ENCODE results near the gene FBXO5. TPM values are rescaled to one million over a fixed set of nuclear protein-coding genes. Genes with fewer than 3 reads are reported as not detected.
A peak's percentile ranks its signal among the peaks of the same experiment; 100 is the strongest.
"Not testable (repeated sequence)": the region's sequence is repeated elsewhere in the genome, so short reads cannot be mapped to it uniquely, and the experiment has no call there.

The FBXO5 gene
- 48.1 and 63.8 TPM in 2 replicates for total RNA-seq (2014; rRNA removed; shearing (Covaris generic))

GRCh38 chr6:152982904-152983636, at the start of gene FBXO5:
FBXO5 (minus strand) TSS chr6:152983041; CDS start chr6:152982959, 82 bp downstream.
- peak; percentile 94 for DNase-seq (ENCODE audit: low spot score)

GRCh38 chr6:153032255-153032882, 49.5 kb upstream of the FBXO5 start:
- peak; percentile 37 for DNase-seq (ENCODE audit: low spot score)

- DNase-seq (ENCODE audit: low spot score): peak; percentile 25
Observed at GRCh38 chr6:153031335-153031955, 48.6 kb upstream of the FBXO5 start.

GRCh38 chr6:153028963-153029362, 46.1 kb upstream of the FBXO5 start:
- DNase-seq (ENCODE audit: low spot score): no peak

GRCh38 chr6:153028286-153028685, 45.4 kb upstream of the FBXO5 start:
- DNase-seq (ENCODE audit: low spot score): no peak

GRCh38 chr6:153027480-153027879, 44.6 kb upstream of the FBXO5 start:
- DNase-seq (ENCODE audit: low spot score): no peak

- DNase-seq (ENCODE audit: low spot score): no peak
Observed at GRCh38 chr6:153024709-153025017, 41.8 kb upstream of the FBXO5 start.

GRCh38 chr6:153023977-153024708, 41.3 kb upstream of the FBXO5 start:
- peak; percentile 74 for DNase-seq (ENCODE audit: low spot score)

- DNase-seq (ENCODE audit: low spot score): no peak
Observed at GRCh38 chr6:153018355-153018754, 35.5 kb upstream of the FBXO5 start.

GRCh38 chr6:153016846-153017245, 34.0 kb upstream of the FBXO5 start:
- no peak for DNase-seq (ENCODE audit: low spot score)

GRCh38 chr6:153015094-153015640, 32.3 kb upstream of the FBXO5 start:
- DNase-seq (ENCODE audit: low spot score): no peak

GRCh38 chr6:153013438-153013837, 30.6 kb upstream of the FBXO5 start:
- no peak for DNase-seq (ENCODE audit: low spot score)

GRCh38 chr6:153012856-153013255, 30.0 kb upstream of the FBXO5 start:
- no peak for DNase-seq (ENCODE audit: low spot score)

- no peak for DNase-seq (ENCODE audit: low spot score)
Observed at GRCh38 chr6:153003366-153003690, 20.5 kb upstream of the FBXO5 start.

GRCh38 chr6:153002613-153003365, 19.9 kb upstream of the FBXO5 start, which contains the start of gene MTRF1L:
MTRF1L (minus strand) TSS chr6:153002709; CDS start chr6:153002685, 24 bp downstream.
- peak; percentile 95 for DNase-seq (ENCODE audit: low spot score)

- peak; percentile 17 for DNase-seq (ENCODE audit: low spot score)
Observed at GRCh38 chr6:153001767-153002612, 19.1 kb upstream of the FBXO5 start.

- not testable (repeated sequence) for DNase-seq (ENCODE audit: low spot score)
Observed at GRCh38 chr6:153000790-153001189, 17.9 kb upstream of the FBXO5 start.

- no peak for DNase-seq (ENCODE audit: low spot score)
Observed at GRCh38 chr6:153000243-153000642, 17.4 kb upstream of the FBXO5 start.

- not testable (repeated sequence) for DNase-seq (ENCODE audit: low spot score)
Observed at GRCh38 chr6:152999538-152999937, 16.7 kb upstream of the FBXO5 start.

- no peak for DNase-seq (ENCODE audit: low spot score)
Observed at GRCh38 chr6:152993847-152994246, 11.0 kb upstream of the FBXO5 start.
